HCT116 (cell line): ENCODE data around the gene ATP6AP1. TPM values are rescaled to one million over a fixed set of nuclear protein-coding genes. Genes with fewer than 3 reads are reported as not detected.

ENCODE experiments used
- ATAC-seq: fragments of 200-7000 bp; cut with Tn5 transposase; 2 replicates; pipeline ENCODE4 v1.9.1; 2020; ENCODE audit warnings: mild to moderate bottlenecking, moderate library complexity
- BruUV-seq: library from RNA; stranded (reverse); fragments of 400-500 nt; replicated peaks from 2 replicates; lab custom pipeline; 2021; lab: Mats Ljungman, UMichigan
- CTCF ChIA-PET: fragments of 300-600 bp; sonication (Branson Sonifier 250); formaldehyde crosslinking; loops from one replicate; lab custom pipeline; 2021; ENCODE audit warnings: antibody characterized with exemption; lab: Charles Lee
- POLR2A ChIA-PET: fragments of 300-600, 350-600 bp; sonication (Branson Sonifier 250); formaldehyde crosslinking; loops from one replicate; lab custom pipeline; 2021; ENCODE audit warnings: antibody characterized with exemption; lab: Charles Lee
- RAD21 ChIA-PET, 2 experiments: fragments of 300-600 bp; sonication (Branson Sonifier 250); formaldehyde crosslinking; loops; one replicate each; lab custom pipeline; 2023; ENCODE audit warnings: low total read pairs in 2 of 2; ENCODE audit not compliant: uncharacterized antibody in 2 of 2, unreplicated experiment in 2 of 2, low non-redundant PET in 1 of 2; lab: Charles Lee
- DNase-seq: peaks from one replicate; pipeline ENCODE4 v3.0.0-alpha.2; 2010; ENCODE audit warnings: low read depth, low spot score
- H2AFZ ChIP-seq: fragments of 200-600 bp; shearing (Covaris generic), sonication (generic); 2 replicates; pipeline ENCODE4 v1.6.1; 2017; ENCODE audit warnings: low read depth, mixed run types, mixed read lengths, antibody characterized with exemption, low read length; ENCODE audit not compliant: poor library complexity, severe bottlenecking
- H3K27ac ChIP-seq: 2 replicates; pipeline ENCODE4 v1.5.1; 2012; ENCODE audit warnings: low read depth, low read length
- H3K27me3 ChIP-seq: fragments of 200-600 bp; sonication (generic); 2 replicates; pipeline ENCODE4 v1.6.1; 2016; ENCODE audit warnings: mixed run types, low read length, mixed read lengths; ENCODE audit not compliant: insufficient read depth
- H3K36me3 ChIP-seq, 2 experiments: fragments of 200-500 bp in 1 of 2; fragments of 200-600 bp in 1 of 2; sonication (Bioruptor generic) in 1 of 2; sonication (generic) in 1 of 2; 2 replicates each; pipeline versions ENCODE4 v1.5.1 to v1.6.1; 2014 to 2016; ENCODE audit warnings: low read length in 2 of 2, inconsistent platforms in 1 of 2, mixed read lengths in 1 of 2, mixed run types in 1 of 2; ENCODE audit not compliant: insufficient read depth in 2 of 2, control insufficient read depth in 1 of 2
- H3K4me1 ChIP-seq, 2 experiments: fragments of 200-600 bp in 1 of 2; sonication (generic) in 1 of 2; 2 replicates each; pipeline versions ENCODE4 v1.5.1 to v1.6.1; 2012 to 2017; ENCODE audit warnings: low read length in 2 of 2, inconsistent platforms in 1 of 2, mild to moderate bottlenecking in 1 of 2, mixed read lengths in 1 of 2, mixed run types in 1 of 2, moderate library complexity in 1 of 2; ENCODE audit not compliant: insufficient read depth in 2 of 2, control insufficient read depth in 1 of 2
- H3K4me2 ChIP-seq: fragments of 200-600 bp; sonication (generic); 2 replicates; pipeline ENCODE4 v1.6.1; 2017; ENCODE audit warnings: mixed run types, low read length, mixed read lengths
- H3K4me3 ChIP-seq, 2 experiments: fragments of 200-600 bp in 1 of 2; sonication (generic) in 1 of 2; replicated peaks in 1 of 2; 2 replicates each; pipeline ENCODE4 v1.5.1; 2011 to 2016; ENCODE audit warnings: low read length in 2 of 2, control low read depth in 1 of 2, low read depth in 1 of 2, mild to moderate bottlenecking in 1 of 2, mixed read lengths in 1 of 2, mixed run types in 1 of 2
- H3K79me2 ChIP-seq: fragments of 200-600 bp; sonication (generic); 2 replicates; pipeline ENCODE4 v1.6.1; 2017; ENCODE audit warnings: mild to moderate bottlenecking, mixed run types, low read length, moderate library complexity, mixed read lengths; ENCODE audit not compliant: insufficient read depth
- H3K9ac ChIP-seq: fragments of 200-600 bp; sonication (generic); 2 replicates; pipeline ENCODE4 v1.6.1; 2016; ENCODE audit warnings: low read length, mixed read lengths
- H3K9me2 ChIP-seq: fragments of 200-600 bp; sonication (generic), shearing (Covaris generic); 2 replicates; pipeline ENCODE4 v1.6.1; 2017; ENCODE audit warnings: mixed run types, mild to moderate bottlenecking, moderate library complexity; ENCODE audit not compliant: insufficient read depth
- H3K9me3 ChIP-seq, 2 experiments: fragments of 200-500 bp in 1 of 2; fragments of 200-600 bp in 1 of 2; sonication (Bioruptor generic) in 1 of 2; sonication (generic) in 1 of 2; 2 replicates each; pipeline ENCODE4 v1.6.1; 2014 to 2017; ENCODE audit warnings: low read length in 2 of 2, mixed read lengths in 2 of 2, inconsistent platforms in 1 of 2, low read depth in 1 of 2, mild to moderate bottlenecking in 1 of 2, mixed run types in 1 of 2, moderate library complexity in 1 of 2; ENCODE audit not compliant: control insufficient read depth in 1 of 2, insufficient read depth in 1 of 2
- H4K20me1 ChIP-seq: fragments of 200-600 bp; sonication (generic), shearing (Covaris generic); 2 replicates; pipeline ENCODE4 v1.6.1; 2017; ENCODE audit warnings: mixed run types, mild to moderate bottlenecking, moderate library complexity; ENCODE audit not compliant: insufficient read depth
- EGR1 ChIP-seq: IDR thresholded peaks from 2 replicates; pipeline ENCODE4 v1.6.1; 2012; ENCODE audit warnings: low read depth
- EZH2 ChIP-seq: fragments of 200-600 bp; sonication (generic); IDR thresholded peaks from 2 replicates; pipeline ENCODE4 v1.6.1; 2017; ENCODE audit warnings: antibody characterized with exemption, mixed run types
- JUND ChIP-seq: IDR thresholded peaks from 2 replicates; pipeline ENCODE4 v1.6.1; 2012
- SIN3A ChIP-seq: IDR thresholded peaks from 2 replicates; pipeline ENCODE4 v1.6.1; 2012; ENCODE audit warnings: low read depth
- intact Hi-C: fragments of 100-400 bp; cut with micrococcal nuclease; formaldehyde crosslinking; loops from 2 replicates; pipeline ENCODE4 v1.10.0; 2022
- total RNA-seq: library from RNA; stranded (reverse); gene quantifications from one replicate; pipeline ENCODE4 v1.2.1, GENCODE V29; 2021; ENCODE audit not compliant: unreplicated experiment
- TF ChIP-seq, protein P1 (sequence below), 3 experiments: fragments of 200-600 bp in 1 of 3; sonication (generic) in 1 of 3; IDR thresholded peaks in 2 of 3; conservative IDR thresholded peaks in 1 of 3; 2 replicates each; pipeline ENCODE4 v1.5.1; 2012 to 2017; ENCODE audit warnings: low read depth in 2 of 3, low read length in 2 of 3, antibody characterized with exemption in 1 of 3, borderline replicate concordance in 1 of 3, control low read depth in 1 of 3, mild to moderate bottlenecking in 1 of 3, mixed read lengths in 1 of 3, mixed run types in 1 of 3, moderate library complexity in 1 of 3; ENCODE audit not compliant: insufficient read depth in 1 of 3
- TF ChIP-seq, protein P2 (sequence below): IDR thresholded peaks from 2 replicates; pipeline ENCODE4 v1.6.1; 2012
- TF ChIP-seq, protein P3 (sequence below): IDR thresholded peaks from 2 replicates; pipeline ENCODE4 v1.6.1; 2012

ATP6AP1 gene
- total RNA-seq, 1 experiment from 2014 or later: 53.4 TPM

DNA sequence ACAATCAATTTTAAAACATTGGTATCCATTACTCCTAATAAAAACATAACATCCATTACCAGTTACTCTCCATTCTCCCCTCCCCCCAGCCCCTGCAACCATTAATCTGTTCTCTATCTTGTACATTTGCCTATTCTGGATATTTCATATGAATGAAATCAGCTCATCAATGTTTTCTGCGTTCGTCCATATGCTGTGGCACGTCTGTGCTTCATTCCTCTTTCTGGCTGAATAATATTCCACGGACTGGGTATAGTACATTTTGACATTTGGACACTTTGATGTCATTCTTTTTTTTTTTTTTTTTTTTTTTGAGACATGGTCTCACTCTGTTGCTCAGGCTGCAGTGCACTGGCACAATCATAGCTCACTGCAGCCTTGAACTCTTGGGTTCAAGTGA is 24.6 kb upstream of the ATP6AP1 start:
- peaks cover 0 to 26% of the 10 kb centered on the region in 2 experiments; a peak in 2 of 4 replicates for H3K4me1 ChIP-seq
- no peak overlapping the region for H3K9ac ChIP-seq
- no peak overlapping the region for H2AFZ ChIP-seq
- no peaks in the 10 kb centered on the region for H3K27me3 ChIP-seq
- peaks cover 0 to 21% of the 10 kb centered on the region in 2 experiments; a peak in 1 of 4 replicates for H3K36me3 ChIP-seq
- TF ChIP-seq SIN3A (no peak), EGR1 (no peak), EZH2 (no peak), JUND (no peak)
- TF ChIP-seq, protein P1, sequence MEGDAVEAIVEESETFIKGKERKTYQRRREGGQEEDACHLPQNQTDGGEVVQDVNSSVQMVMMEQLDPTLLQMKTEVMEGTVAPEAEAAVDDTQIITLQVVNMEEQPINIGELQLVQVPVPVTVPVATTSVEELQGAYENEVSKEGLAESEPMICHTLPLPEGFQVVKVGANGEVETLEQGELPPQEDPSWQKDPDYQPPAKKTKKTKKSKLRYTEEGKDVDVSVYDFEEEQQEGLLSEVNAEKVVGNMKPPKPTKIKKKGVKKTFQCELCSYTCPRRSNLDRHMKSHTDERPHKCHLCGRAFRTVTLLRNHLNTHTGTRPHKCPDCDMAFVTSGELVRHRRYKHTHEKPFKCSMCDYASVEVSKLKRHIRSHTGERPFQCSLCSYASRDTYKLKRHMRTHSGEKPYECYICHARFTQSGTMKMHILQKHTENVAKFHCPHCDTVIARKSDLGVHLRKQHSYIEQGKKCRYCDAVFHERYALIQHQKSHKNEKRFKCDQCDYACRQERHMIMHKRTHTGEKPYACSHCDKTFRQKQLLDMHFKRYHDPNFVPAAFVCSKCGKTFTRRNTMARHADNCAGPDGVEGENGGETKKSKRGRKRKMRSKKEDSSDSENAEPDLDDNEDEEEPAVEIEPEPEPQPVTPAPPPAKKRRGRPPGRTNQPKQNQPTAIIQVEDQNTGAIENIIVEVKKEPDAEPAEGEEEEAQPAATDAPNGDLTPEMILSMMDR (IDR thresholded peaks at IDR 0.05 in 2 of 3, conservative IDR thresholded peaks at IDR 0.05 in 1 of 3; ENCODE audit: borderline replicate concordance in 1 of 3, insufficient read depth in 1 of 3, low read depth in 2 of 3, low read length in 2 of 3): no peak
- intact Hi-C loops: no loop called here
- no peak for ATAC-seq
- ChIA-PET POLR2A (no interaction called here), RAD21 (no interaction called here), CTCF (no interaction called here)
- no TSS peak for BruUV-seq
- no peaks in the 10 kb centered on the region for H3K9me3 ChIP-seq
- no peak overlapping the region for H3K4me3 ChIP-seq
- peaks cover 12% of the 10 kb centered on the region for H3K79me2 ChIP-seq
- no peaks in the 10 kb centered on the region for H3K9me2 ChIP-seq
- no peaks in the 10 kb centered on the region for H4K20me1 ChIP-seq
- no peak overlapping the region for H3K27ac ChIP-seq
- H3K4me2 ChIP-seq: no peak overlapping the region
- no peak for DNase-seq

- TF ChIP-seq JUND: no peak
- TF ChIP-seq, protein P2, sequence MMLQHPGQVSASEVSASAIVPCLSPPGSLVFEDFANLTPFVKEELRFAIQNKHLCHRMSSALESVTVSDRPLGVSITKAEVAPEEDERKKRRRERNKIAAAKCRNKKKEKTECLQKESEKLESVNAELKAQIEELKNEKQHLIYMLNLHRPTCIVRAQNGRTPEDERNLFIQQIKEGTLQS: no peak
- TF ChIP-seq, protein P3, sequence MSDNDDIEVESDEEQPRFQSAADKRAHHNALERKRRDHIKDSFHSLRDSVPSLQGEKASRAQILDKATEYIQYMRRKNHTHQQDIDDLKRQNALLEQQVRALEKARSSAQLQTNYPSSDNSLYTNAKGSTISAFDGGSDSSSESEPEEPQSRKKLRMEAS: no peak
- no peak for DNase-seq
- RAD21 ChIA-PET: no interaction called here
Measured at GRCh38 chrX:154404625-154405192, 23.8 kb upstream of the ATP6AP1 start.

More at GRCh38 chrX:154404625-154405192, 23.8 kb upstream of the ATP6AP1 start:
- no peaks in the 10 kb centered on the region for H4K20me1 ChIP-seq
- no peak overlapping the region for H3K9ac ChIP-seq
- POLR2A ChIA-PET: no interaction called here
- no peak overlapping the region for H3K4me3 ChIP-seq
- ATAC-seq: no peak
- H3K27me3 ChIP-seq: no peaks in the 10 kb centered on the region
- H3K36me3 ChIP-seq: peaks cover 0 to 13% of the 10 kb centered on the region in 2 experiments; a peak in 1 of 4 replicates
- peaks cover 3% of the 10 kb centered on the region; the same call in 1 of the 2 replicates for H3K79me2 ChIP-seq
- intact Hi-C loops: loop anchor here (5.0 kb wide), 1 partner anchor 73 kb away; the partner anchor contains the start of gene LAGE3
- H3K4me2 ChIP-seq: no peak overlapping the region
- H3K9me2 ChIP-seq: no peaks in the 10 kb centered on the region
- CTCF ChIA-PET: no interaction called here
- H2AFZ ChIP-seq: no peak overlapping the region
- BruUV-seq: no TSS peak
- peaks cover 2 to 26% of the 10 kb centered on the region in 2 experiments; a peak in 3 of 4 replicates for H3K4me1 ChIP-seq
- H3K27ac ChIP-seq: no peak overlapping the region
- H3K9me3 ChIP-seq: no peaks in the 10 kb centered on the region
